ENCODE data around the gene RYK.

The RYK gene

GRCh38 chr3:134155446-134155845 is 95.2 kb downstream of the RYK start:
- DNase-seq (ENCODE audit: insufficient read length, low spot score) (no peak), FAIRE-seq (no peak)

DNA sequence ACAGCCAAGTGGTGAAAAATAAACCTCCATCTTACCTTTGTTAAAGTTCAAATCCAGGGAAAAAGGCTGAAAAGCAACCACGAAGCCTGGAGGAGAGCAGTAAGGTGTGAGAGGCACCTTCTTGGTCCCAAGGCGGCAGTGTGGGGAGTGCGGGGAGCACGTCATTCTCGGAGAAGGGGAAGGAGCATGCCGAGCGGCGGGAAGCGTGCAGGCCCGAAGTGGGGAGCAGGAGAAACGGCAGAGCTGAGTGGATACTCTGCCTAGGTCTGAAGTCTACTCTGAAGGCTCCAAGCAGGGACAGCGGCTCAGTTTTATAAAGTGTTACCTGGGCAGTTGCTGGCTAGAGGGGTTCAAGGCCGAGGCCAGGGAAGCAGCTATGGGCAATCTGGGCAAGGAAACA is 96.9 kb downstream of the RYK start:
- no peak for FAIRE-seq
- DNase-seq (ENCODE audit: insufficient read length, low spot score): no peak

DNA sequence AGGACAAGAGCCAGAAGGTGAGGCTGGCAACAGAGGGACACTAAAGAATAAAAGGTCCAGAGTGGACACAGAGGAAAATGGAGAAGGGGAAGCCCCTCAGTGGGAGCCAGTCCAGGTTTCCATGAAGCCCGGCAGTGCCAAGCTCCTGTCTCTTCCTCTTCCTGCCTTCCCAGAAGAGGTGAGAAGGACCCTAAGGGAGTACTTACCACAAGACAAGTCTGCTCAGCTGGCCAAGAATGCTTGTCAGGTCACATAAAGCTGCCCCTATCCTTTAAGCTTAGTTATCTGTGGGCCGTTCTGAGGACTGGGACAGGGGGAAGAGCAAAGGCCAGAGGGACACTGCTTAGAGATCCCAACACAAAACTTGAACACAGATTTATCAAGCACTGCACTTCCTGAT is 100.2 kb downstream of the RYK start:
- FAIRE-seq: no peak
- no peak for DNase-seq (ENCODE audit: insufficient read length, low spot score)

GRCh38 chr3:134149286-134149685 is 101.4 kb downstream of the RYK start:
- DNase-seq (ENCODE audit: insufficient read length, low spot score) (no peak), FAIRE-seq (no peak)

- DNase-seq (ENCODE audit: insufficient read length, low spot score) (no peak), FAIRE-seq (no peak)
Observed at GRCh38 chr3:134148534-134148933, 102.1 kb downstream of the RYK start.

GRCh38 chr3:134147411-134147810 is 103.2 kb downstream of the RYK start:
- FAIRE-seq (no peak), DNase-seq (ENCODE audit: insufficient read length, low spot score) (no peak)

DNA sequence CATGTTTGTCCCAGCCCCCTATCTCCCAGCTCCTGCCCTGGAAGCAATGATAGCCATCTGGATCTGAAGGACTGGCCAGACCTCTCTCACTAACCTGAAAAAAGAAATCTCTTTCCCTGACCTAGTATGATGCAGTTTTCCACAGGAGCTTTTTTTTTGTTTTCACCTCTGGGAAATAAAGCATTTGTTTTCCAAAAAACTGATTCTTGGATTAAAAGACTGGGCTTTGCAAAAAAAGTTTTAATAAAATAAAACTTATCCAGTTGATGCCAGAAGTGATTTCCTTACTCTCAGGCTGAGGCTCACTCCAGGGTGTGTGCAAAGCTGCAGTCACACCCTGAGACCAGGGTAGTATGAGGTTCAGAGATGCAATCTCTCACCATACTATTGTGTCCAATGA is 104.0 kb downstream of the RYK start:
- FAIRE-seq: no peak
- no peak for DNase-seq (ENCODE audit: insufficient read length, low spot score)

DNA sequence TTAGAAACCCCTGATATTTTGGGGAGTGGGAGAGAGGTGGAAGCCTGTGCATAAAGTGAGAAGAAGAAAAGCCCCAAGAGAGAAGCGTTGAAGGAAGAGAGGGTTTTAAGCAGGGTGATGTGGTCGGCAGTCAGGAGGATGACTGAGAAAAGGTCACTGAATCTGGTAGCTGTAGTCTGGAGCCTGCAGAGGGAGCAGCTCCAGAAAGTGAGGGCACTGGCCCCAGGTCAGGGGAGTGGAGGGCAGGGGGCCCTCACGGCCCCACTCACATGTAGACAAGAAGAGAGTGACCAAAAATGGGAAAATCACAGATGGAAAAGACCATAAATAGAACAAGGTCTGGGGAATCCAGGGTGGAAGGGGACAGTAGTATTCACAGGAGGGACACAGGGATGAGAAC is 105.5 kb downstream of the RYK start:
- FAIRE-seq (no peak), DNase-seq (ENCODE audit: insufficient read length, low spot score) (no peak)

DNA sequence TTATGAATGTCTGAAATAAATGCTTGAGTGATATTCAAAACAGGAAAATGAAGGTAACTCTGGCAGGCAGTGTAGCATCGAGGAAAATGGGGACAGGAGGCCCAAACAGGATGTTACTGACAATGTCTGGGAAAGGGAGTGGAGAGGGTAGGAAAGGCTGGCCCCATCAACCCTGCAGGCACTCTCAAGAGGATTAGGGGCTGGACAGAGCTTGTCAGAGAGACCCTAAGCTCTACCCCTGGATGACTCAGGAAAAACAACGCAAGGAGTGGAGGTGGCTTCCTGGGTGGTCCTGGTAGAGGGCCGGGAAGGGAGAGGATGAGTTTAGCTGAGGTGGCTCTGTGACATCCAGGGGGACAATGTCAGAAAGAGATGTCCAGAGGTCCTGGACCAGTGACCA is 106.0 kb downstream of the RYK start:
- no peak for FAIRE-seq
- DNase-seq (ENCODE audit: insufficient read length, low spot score): no peak

GRCh38 chr3:134143828-134144401 is 106.7 kb downstream of the RYK start:
- no peak for FAIRE-seq
- DNase-seq (ENCODE audit: insufficient read length, low spot score): no peak

- DNase-seq (ENCODE audit: insufficient read length, low spot score): no peak
Observed at GRCh38 chr3:134136604-134137003, 114.1 kb downstream of the RYK start.

GRCh38 chr3:134134698-134135415 is 115.8 kb downstream of the RYK start:
- FAIRE-seq: no peak
- no peak for DNase-seq (ENCODE audit: insufficient read length, low spot score)

More at GRCh38 chr3:134136604-134137003, 114.1 kb downstream of the RYK start:
- no peak for FAIRE-seq

DNA sequence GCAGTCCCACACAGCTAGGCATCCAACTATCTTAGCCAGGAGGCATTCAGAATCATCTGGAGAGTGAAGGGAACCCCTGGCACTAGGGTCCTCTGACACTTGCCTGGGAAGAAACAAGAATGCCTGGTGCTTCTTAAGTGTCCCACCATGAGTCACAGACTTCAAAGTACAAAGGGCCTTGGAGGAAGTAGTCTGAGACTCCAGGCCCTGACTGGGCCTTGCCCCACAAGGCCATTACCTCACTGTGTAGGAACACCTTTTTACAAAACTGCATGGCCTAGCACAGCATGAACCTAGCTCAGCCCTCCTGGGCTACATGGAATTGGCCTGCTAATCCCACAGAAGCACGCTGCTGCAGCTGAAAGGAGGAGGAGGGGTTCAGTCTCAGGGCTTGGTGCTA is 116.4 kb downstream of the RYK start:
- no peak for FAIRE-seq

GRCh38 chr3:134132961-134133360 is 117.7 kb downstream of the RYK start:
- no peak for FAIRE-seq
- DNase-seq (ENCODE audit: insufficient read length, low spot score): no peak

More for the DNA sequence above, 116.4 kb downstream of the RYK start:
- no peak for DNase-seq (ENCODE audit: insufficient read length, low spot score)

DNA sequence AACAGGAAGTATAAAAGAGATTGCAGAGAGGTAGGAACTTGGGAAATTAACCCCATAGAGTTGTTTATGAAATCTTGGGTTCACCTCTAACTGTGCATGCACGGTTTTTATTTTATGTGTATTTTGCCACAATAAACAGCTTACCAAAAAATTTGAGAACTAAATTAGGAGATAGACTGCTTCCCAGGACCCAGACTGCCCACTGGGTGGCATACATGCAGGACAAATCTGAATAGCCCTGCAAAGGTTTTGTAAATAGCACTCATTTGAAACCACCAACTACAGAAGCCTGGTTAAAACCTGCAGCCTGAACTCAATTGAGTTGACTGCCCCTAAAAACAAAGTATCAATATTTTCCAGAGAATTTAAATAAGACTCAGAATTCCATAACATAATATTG is 124.5 kb downstream of the RYK start:
- DNase-seq (ENCODE audit: insufficient read length, low spot score) (no peak), FAIRE-seq (no peak)

GRCh38 chr3:134114726-134115125 is 135.9 kb downstream of the RYK start:
- no peak for FAIRE-seq
- DNase-seq (ENCODE audit: insufficient read length, low spot score): no peak

GRCh38 chr3:134111616-134112015 is 139.0 kb downstream of the RYK start:
- DNase-seq (ENCODE audit: insufficient read length, low spot score) (no peak), FAIRE-seq (no peak)

GRCh38 chr3:134110963-134111362 is 139.7 kb downstream of the RYK start:
- no peak for FAIRE-seq
- no peak for DNase-seq (ENCODE audit: insufficient read length, low spot score)

All from GM19239 (cell line).